ENCODE results near the gene PKLR.
"Not testable (repeated sequence)": the region's sequence is repeated elsewhere in the genome, so short reads cannot be mapped to it uniquely, and the experiment has no call there.

The PKLR gene

GRCh38 chr1:155301342-155301841 lies at the start of gene PKLR:
PKLR (minus strand) TSS chr1:155301438; CDS start chr1:155301395, 43 bp downstream.
- DNase-seq, result no peak

DNA sequence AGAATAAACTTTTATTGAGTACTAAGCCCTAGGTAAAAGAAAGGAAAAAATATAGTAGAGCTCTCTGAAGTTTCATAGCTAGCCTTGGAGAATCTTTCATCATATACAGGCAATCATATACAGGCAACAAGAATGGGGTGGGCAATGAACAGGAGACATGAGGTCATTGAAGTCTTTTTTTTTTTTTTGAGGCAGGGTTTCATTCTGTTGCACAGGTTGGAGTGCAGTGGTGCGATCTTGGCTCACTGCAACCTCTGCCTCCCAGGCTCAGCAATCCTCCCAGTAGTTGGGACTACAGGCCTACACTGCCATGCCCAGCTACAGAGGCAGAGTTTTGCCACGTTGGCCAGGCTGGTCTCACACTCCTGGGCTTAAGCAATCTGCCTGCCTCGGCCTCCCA lies 41.6 kb upstream of the PKLR start:
- no peak for DNase-seq

DNA sequence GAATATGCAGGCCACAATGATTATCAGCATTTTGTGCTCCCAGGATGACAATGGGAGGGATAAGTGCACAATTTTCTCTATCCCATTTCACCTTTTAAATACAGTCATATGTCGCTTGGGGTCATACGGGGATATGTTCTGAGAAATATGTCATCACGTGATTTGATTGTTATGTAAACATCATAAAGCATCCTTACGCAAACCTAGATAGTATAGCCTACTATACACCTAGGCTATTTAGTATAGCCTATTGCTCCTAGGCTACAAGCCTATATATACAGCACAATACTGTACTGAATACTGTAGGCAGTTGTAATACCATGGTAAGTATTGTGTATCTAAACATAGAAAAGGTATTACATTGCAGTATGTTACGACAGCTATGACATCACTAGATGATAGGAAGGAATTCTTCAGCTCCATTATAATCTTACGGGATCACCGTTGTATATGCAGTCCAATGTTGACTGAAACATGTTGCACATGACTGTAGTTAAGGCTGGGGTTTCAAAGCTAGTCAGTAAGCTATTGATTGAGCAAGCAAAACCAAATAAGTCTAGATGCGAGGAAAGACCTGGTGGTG lies 38.4 kb upstream of the PKLR start:
- DNase-seq, result no peak

GRCh38 chr1:155334962-155335361 lies 33.7 kb upstream of the PKLR start:
- DNase-seq, result no peak

DNA sequence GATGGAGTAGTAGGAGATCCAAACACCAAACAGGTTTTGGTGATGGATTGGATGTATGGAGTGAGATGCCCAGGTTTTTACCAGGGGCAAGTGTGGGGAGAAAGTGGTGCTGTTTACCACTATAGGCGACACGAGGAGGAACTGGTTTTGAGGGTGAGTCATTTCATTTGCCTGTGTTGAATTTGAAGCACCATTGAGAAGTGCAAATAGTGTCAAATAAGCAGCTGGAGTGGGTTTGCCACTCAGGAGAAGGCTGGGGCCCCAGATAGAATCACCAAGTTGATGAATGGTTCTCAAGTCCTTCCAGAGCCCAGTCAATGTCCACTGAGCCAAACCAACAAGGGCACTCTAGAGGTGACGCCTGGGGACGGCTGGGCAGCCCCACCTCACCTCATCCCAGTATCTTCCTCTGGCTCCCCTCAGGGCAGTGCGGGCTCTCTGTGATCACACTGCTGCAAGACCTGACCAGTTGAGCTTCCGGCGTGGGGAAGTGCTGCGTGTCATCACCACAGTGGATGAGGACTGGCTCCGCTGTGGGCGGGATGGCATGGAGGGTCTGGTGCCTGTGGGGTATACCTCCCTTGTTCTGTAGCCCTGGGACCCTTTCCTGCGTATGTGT lies 28.9 kb upstream of the PKLR start:
- no peak for DNase-seq

- not testable (repeated sequence) for DNase-seq
These were observed 27.6 kb upstream of the PKLR start for GRCh38 chr1:155328856-155329255.

DNA sequence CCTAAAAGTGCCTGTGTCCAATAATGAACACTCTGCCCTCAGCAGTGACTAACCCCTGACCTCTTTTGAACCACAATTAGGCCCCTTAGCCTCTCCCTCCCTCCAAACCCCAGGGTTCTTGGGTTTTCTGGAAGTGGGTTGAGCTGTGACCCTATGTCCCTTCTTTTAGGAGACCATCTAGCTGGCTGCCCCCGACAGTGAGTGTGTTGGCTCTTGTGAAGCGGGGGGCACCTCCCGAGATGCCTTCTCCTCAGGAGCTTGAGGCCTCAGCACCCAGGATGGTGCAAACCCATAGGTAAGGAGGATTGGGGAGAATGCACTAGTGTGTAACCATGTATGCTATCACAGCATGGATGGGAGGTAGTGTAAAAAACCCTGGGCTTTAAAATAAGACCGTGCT lies 26.7 kb upstream of the PKLR start:
- DNase-seq, result no peak

- no peak for DNase-seq
These were observed 25.4 kb upstream of the PKLR start for GRCh38 chr1:155326631-155327037.

DNA sequence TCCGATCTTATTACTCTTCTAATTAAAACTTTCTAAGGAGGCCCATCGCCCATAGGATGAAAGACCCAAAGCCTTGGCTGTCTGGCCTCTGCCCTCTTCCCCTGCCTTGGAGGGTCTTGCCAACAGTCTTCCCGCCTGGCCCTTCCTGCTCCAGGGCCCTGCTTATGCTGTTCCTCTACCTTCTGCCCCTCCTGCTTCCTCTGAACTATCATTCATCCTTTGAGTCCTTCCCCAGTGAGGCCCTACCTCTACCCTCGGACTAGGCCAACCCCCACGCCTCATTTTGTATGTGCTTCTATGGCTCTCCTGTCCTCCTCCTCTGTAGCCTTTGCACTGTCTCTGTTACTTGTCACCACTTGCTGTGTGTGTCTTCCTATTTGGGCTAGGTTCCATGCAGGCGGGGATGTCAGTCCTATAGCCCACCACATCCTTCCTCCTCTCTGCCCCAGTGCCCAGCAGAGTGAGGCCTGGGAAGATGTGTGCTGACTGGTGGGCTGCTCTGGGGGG lies 24.8 kb upstream of the PKLR start:
- DNase-seq, result no peak

DNA sequence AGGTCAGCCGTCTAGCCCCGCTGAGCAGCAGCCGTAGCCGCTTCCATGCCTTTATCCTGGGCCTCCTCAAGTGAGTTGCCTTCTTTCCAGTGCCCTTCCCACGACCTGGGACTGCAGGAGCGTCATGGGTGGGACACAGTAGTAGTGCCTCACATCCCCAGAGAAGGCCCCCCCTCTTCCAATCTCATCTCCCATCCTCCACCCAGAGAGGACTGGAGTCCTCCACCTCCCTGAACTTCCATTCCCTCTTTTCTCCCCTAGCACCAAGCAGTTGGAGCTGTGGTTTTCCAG lies 24.3 kb upstream of the PKLR start:
- no peak for DNase-seq

DNA sequence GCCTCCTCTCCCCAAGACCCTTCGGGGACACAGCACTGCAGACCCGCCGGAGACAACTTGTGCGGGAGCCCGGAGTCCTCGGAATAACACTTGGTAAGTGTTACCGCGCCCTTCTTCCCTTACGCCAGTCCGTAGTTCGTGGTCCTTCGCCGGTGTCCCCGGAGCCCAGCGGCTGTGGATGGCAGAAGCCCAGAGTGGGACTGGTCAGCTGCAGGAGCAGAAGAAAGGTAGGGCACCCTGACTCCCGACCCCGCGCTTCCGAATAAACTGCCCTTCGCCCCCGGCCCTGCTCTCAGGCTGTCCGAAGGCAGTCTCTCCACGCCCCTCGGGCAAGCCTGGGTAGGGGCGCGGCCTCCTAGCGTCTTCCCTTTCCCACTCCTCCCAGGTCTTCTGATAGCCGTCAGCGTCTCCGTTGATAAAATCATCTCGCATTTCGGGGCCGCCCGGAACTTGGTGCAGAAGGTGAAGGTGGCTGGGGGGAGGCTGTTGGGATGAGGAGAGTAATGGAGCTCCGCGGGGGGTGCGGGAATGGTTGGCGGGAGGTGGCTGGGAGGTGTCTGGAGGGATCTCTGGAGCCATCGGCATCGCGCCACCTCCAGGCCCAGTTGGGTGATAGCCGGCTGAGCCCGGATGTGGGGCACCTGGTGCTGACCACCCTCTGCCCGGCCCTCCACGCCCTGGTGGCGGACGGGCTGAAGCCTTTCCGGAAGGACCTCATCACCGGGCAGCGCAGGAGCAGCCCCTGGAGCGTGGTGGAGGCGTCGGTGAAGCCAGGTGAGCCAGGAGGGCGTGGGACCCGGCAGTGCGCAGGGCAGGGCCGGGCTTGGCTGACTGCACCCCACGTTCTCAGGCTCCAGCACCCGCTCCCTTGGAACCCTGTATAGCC lies 23.7 kb upstream of the PKLR start:
- DNase-seq, result peak; percentile 41

DNA sequence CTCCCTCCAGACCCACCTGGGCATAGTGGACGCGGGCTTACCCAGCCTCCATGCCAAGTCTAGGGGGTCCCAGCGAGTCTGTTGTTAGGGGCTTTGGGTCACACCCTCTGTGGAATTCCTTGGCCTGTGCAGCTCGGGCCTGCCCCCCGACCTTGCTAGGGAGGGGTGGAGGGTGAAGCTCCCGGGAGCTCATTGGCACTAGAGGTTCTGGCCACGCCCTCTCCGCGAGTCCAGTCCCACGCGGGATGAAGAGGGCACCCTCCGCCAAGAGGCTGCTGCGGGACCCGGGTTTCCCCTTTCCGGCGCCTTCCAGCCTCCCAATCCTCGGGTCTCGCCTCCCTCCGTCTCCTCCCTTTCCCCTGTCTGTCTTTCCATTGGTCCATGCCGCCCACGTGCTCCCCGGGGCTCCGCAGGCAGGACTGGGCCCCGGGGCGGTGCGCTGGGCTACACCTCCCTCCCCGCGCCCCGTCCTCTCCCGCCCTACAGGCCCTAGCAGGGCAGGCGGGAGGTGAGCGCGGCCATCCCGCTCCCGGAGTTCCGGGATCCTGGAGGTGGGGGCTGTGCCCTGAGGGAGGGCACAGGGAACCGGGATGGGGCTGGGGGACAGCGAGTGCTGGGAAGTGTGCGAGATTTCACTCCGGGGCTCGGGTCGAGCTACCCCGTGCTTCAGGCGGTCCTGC lies 22.9 kb upstream of the PKLR start:
- DNase-seq, result peak; percentile 99

DNA sequence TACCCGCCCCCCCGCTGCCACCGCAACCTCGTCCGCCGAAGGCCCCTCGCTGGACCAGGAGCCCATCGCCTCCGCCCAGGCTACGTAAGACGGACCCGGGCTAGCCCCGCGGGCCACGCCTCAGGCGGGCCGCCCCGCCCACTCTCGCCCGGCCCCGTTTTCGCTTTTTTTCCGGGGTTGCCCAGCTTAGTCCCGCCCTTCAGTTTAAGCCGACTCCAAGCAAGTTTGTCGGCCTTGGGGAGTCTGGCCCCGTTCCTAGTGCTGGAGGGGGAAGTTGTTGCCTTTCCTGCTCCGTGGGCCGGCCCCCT lies 22.4 kb upstream of the PKLR start:
- peak; percentile 95 for DNase-seq

DNA sequence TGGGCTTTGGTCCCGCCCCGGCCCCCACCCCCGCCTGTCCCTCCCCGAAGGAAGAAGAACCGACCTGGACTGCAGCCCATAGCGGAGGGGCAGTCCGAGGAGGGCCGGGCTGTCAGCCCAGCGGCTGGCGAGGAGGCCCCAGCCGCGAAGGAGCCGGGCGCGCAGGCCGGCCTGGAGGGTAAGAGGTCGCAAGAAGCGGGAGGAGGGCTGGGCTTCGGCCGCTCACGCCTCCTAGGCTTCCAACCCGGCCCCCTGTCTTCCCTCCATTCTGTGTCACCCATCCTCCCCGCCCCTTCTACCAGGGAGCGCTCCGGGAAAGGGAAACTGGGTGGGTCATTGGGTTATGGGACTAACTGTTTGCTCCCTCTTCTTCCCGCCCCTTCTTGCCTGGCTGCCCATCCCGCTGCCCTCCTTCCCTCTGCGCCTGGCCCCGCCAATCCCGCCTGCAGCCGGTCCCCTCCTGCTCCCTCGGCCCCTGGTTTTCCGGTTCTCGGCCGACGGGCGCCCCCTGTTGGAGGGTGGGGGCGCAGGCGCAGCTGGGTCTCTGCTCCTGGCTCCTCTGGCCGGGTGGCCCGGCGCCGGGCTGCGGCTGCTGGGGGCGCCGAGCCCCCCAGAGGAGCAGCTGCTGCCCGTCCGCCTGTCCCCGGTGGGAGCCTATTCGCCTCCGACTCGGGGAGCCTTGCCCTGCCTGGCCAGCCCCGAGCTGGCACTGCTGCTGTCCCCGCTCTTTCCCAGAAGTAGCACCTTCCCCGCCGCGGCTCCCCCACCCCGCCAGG lies 21.9 kb upstream of the PKLR start:
- DNase-seq, result peak; percentile 96

DNA sequence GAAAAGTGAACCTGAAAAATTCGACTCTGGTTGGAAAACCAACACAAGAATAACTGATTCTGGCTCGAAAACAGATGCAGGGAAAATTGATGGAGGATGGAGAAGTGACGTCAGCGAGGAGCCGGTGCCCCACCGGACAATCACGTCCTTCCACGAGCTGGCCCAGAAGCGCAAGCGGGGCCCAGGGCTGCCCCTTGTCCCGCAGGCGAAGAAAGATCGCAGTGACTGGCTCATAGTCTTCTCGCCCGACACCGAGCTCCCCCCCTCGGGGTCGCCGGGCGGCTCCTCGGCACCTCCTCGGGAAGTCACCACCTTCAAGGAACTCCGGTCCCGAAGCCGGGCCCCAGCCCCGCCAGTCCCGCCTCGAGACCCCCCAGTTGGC lies 21.3 kb upstream of the PKLR start:
- DNase-seq, result peak; percentile 38

GRCh38 chr1:155321639-155322503 lies 20.6 kb upstream of the PKLR start:
- DNase-seq, result no peak

DNA sequence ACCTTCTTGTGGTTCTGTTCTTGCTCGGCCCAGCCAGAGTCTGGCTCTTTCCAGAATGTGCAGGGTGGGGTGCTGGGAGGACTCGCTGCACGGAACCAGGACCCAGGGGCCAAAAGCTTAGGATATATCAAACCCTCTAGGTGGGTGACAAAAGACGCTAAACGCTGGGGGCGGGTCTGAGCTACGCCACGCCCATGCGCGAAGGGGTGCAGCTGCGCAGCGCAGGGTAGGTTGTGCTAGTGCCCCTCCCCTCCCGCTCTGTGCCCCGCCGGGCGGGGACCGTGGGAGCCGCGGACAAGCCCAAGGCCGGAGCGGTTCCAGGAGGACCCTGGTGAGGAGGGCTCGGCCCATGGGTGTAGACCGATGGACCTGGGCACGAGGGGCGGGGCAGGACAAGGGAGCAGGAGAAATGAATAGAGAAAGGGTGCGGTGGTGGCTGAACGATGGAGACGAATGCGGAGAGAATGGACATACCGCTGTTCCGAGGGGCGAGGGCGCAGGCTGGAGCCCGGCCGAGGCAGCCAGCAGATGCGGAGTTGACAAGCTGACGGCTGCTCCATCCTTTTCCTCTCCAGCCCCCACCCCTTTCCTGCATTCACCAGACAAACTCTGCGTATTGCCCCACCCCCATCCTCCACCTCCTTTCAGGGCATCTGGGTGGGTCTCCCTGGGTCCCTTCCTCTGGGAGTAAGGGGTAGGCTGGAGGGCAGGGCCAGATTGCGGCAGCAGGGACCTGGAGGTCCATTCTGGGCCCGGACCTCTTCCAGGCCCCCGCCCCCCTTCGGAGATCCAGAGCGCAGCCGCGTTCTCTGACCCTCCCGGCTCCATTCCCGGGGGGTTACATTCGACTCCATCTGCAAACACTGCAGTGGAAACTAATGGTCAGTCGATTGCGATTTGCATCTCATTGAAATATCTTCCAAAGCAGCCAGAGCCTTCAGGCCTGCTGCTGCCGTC lies 19.7 kb upstream of the PKLR start, which contains the start of gene RUSC1:
Gene RUSC1, plus strand, starts transcription at position 234 of the 957 bp plus-strand sequence. CDS start 880 bp downstream, outside the sequence.
- peak; percentile 61 for DNase-seq

DNA sequence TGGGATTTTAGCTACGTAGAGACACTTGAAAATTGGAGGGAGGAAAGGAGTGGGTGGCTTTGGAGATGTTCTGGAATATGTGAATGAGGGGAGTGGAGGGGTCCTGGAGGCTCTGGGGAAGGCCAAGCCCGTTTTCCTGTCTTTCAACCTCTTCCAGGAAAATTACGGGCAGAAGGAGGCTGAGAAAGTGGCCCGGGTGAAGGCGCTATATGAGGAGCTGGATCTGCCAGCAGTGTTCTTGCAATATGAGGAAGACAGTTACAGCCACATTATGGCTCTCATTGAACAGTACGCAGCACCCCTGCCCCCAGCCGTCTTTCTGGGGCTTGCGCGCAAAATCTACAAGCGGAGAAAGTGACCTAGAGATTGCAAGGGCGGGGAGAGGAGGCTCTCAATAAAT lies 19.0 kb upstream of the PKLR start:
- DNase-seq, result no peak

DNA sequence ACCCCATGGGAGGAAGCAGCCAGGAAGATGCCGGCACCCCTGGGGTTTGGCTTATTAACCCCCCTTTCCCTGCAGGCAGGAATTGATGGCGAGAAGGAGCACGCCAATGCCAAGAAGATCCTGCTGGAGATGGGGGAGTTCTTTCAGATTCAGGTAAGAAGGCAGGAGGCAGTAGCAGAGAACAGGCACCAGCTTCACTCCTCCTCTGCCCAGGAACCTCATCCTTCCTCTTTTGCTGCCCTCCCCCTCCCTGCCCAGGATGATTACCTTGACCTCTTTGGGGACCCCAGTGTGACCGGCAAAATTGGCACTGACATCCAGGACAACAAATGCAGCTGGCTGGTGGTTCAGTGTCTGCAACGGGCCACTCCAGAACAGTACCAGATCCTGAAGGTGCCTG lies 18.3 kb upstream of the PKLR start:
- no peak for DNase-seq

GRCh38 chr1:155318082-155318481 lies 16.8 kb upstream of the PKLR start:
- DNase-seq, result no peak
